HG02763 (cell line): ENCODE data around the gene LGALS16.
"Not testable (repeated sequence)": the region's sequence is repeated elsewhere in the genome, so short reads cannot be mapped to it uniquely, and the experiment has no call there.

Experiments used
- ATAC-seq: cut with Tn5 transposase; IDR thresholded peaks from one replicate; pipeline ENCODE4 v1.9.1; 2021; ENCODE audit warnings: mild to moderate bottlenecking, moderate library complexity; ENCODE audit not compliant: unreplicated experiment

LGALS16 gene

GRCh38 chr19:39655613-39656012, at the start of gene LGALS16:
LGALS16 (plus strand) TSS chr19:39655913; CDS start chr19:39655962, 49 bp downstream.
- ATAC-seq: no peak

- ATAC-seq: no peak
Observed at GRCh38 chr19:39607021-39607420, 48.7 kb upstream of the LGALS16 start.

GRCh38 chr19:39607561-39607960, 48.2 kb upstream of the LGALS16 start:
- no peak for ATAC-seq

DNA sequence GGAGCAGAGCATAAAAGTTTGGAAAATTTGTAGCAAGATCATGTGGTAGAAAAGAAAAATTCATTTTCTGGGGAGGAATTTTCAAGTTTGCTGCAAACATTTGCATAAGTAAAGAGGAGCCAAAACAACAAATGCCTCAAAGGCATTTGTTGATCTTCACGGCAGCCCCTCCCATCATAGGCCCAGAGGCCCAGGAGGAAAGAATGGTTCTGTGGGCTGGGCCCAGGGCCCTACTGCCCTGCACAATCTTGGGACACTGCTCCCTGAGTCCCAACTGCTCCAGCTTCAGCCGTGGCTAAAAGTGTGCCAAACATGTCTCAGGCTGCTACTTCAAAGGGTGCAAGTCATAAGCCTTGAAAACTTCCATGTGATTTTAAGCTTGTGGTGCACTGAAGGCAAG, 42.1 kb upstream of the LGALS16 start:
- no peak for ATAC-seq

- ATAC-seq: no peak
Observed at GRCh38 chr19:39617745-39618144, 38.0 kb upstream of the LGALS16 start.

DNA sequence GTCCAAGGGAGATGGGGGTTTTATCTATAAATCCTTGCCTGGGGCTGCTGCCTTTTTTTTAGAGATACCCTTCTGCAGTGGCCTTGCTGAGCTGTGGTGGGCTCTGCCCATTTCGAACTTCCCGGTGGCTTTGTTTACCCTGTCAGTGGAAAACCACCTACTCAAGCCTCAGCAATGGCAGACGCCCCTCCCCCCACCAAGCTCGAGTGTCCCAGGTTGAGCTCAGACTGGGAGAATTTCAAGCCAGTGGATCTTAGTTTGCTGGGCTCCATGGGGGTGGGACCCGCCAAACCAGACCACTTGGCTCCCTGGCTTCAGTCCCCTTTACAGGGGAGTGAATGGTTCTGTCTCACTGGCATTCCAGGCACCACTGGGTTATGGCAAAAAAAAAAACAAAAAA, 31.8 kb upstream of the LGALS16 start:
- no peak for ATAC-seq

DNA sequence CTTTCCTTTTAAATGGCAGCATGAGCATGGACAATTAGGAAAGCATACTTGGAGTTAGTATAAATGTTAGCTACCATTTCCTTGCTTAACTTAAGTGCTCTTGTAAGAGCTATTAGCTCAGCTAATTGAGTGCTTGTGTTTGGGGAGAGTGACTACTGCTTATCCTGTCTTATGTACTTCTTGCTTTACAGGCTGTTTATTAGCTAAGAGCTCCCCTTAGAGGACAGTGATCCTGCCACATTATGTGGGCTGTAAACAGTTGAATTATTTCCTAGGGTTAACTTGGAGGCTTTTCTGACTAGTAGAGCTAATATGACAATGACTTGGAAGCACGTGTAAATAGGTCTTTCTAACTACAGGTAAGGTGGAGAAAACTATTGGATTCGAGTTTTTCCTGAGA, 28.1 kb upstream of the LGALS16 start:
- not testable (repeated sequence) for ATAC-seq

- ATAC-seq: no peak
Observed at GRCh38 chr19:39631178-39631577, 24.5 kb upstream of the LGALS16 start.

DNA sequence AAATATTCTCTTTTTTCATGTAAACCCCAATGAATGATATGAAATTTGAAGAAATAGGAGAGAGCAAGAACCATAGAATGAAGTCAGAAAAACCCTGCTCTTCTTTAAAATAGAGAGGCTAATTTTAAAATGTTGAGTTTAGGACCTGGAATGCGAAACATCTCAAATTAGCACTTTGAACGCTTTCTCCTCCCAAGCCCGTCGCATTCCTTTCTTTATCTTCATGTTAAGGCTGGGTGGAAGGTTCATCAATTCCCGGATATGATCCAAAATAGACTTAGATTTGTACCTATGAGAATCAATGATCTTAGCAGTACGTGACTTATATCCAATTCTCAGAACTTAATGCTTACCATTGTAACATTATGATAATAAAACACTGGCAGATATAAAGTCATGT, 24.1 kb upstream of the LGALS16 start:
- ATAC-seq: no peak

DNA sequence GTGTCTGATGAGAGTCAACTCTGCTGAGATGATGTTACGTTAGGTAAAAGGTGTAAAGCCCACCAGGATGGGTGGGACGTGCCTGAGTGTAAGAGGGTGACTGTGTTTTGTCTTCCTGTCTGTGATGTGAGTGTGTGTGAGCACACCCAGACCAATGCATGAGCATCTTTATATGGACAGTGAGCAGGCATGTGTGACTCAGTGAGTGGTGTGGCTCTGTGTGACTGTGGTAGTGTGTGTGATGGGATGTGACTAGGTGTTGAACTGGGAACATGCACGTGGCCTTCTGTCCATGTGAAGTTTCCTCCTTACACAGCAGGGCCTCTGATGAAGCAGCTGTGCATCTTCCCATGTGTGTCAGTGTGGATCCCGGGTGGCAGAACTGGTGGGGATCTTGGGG, 17.8 kb upstream of the LGALS16 start:
- no peak for ATAC-seq

DNA sequence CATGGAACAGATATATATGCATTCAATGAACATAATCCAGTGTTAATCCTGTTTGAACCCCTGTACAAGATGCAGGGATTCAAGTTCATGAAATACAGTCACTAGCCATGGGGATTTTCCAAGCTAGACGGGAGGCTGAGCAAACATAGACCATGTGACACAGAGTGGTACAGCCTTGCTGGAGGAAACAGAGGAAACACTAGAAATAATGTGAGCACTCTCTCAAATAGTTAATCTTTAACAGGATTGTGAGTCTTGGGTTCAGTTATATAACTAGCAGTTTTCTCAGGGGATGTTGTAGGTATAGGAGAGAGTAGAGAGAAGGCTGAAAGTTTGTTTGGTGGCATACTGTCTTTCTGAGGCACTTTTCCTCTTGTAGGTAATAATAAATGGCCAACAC, 13.9 kb upstream of the LGALS16 start:
- ATAC-seq: no peak

DNA sequence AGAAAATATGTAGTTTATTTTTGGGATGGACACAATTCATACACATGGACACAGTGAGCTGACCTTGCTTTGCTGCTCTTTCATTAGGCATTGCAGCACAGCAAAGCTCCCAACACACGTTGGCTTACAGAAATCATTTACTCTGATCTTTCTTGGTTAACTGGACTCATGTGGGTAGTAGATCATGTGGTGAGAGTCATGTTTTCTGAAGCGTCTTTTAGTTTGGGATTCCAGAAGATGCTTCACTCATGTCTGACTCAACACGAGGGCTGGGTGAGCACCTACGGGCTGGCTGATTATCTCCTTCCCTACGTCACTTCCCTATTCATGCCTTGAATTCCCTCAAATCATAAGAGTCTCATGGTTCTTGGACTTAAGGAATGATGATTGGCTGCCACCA, 12.1 kb upstream of the LGALS16 start:
- ATAC-seq: no peak

GRCh38 chr19:39645800-39646411, 9.8 kb upstream of the LGALS16 start:
- no peak for ATAC-seq

DNA sequence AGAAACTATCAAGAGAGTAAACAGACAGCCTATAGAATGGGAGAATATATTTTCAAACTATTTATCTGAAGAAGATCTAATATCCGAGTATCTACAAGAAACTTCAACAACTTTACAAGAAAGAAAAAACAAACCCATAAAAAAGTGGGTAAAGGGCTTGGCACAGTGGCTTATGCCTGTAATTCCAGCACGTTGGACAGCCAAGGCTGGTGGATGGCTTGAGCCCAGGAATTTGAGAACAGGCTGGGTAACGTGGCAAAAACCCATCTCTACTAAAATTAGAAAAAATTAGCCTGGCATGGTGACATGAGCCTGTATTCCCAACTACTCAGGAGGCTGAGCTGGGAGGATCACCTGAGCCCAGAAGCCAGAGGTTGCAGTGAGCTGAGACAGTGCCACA, 7.8 kb upstream of the LGALS16 start:
- no peak for ATAC-seq

DNA sequence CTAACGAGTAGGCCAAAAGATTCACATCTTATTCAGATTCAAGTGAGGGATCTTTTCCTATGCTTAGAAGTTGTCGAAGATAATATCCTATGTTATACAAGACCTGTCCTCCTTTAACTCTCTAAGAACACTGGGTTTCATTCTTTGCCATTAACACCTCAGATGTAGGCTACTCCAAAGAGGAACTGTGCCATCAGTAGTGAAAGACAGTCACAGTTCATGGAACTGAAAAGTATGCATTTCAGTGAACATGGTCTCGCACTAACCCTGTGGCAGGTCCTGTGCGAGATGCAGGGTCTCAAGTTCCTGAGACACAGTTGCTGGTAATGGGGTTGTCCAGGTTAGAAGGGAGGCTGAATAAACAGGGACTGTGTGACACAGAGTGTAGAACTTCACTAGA, 4.1 kb downstream of the LGALS16 start:
- no peak for ATAC-seq

- ATAC-seq: no peak
Observed at GRCh38 chr19:39660661-39661060, 4.9 kb downstream of the LGALS16 start.

- no peak for ATAC-seq
Observed at GRCh38 chr19:39661565-39661964, 5.9 kb downstream of the LGALS16 start.

DNA sequence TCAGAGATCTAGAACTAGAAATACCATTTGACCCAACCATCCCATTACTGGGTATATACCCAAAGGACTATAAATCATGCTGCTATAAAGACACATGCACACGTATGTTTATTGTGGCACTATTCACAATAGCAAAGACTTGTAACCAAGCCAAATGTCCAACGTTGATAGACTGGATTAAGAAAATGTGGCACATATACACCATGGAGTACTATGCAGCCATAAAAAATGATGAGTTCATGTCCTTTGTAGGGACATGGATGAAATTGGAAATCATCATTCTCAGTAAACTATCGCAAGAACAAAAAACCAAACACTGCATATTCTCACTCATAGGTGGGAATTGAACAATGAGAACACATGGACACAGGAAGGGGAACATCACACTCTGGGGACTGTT, 14.1 kb downstream of the LGALS16 start:
- not testable (repeated sequence) for ATAC-seq

DNA sequence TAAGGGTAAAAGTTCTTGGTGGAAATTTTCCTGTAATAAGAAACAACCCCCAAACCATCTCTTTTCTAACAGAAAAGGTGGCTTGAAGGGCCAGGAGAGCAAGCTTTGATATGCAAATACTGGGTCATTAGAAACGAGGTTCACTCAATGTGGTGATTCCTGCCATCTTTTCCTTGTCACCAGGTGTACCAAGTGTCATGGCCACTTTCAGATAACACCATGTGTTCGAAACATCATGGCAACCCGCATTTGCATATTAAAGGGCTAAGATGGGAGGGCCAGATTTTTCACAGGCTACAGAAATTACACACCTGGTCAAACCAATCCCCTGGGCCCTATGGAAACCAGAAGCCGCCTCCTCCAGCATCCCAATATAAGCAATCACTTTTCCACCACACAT, 15.3 kb downstream of the LGALS16 start:
- ATAC-seq: no peak

- ATAC-seq: no peak
Observed at GRCh38 chr19:39671739-39672363, 16.1 kb downstream of the LGALS16 start.

GRCh38 chr19:39672473-39672872, 16.8 kb downstream of the LGALS16 start:
- no peak for ATAC-seq

DNA sequence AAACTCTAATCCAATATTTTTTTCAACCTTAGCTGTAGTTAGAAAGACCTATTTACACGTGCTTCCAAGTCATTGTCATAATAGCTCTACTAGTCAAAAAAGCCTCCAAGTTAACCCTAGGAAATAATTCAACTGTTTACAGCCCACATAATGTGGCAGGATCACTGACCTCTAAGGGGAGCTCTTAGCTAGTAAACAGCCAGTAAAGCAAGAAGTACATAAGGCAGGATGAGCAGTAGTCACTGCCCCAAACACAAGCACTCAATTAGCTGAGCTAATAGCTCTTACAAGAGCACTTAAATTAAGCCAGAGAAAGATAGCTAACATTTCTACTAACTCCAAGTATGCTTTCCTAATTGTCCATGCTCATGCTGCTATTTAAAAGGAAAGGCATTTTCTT, 18.1 kb downstream of the LGALS16 start:
- not testable (repeated sequence) for ATAC-seq

DNA sequence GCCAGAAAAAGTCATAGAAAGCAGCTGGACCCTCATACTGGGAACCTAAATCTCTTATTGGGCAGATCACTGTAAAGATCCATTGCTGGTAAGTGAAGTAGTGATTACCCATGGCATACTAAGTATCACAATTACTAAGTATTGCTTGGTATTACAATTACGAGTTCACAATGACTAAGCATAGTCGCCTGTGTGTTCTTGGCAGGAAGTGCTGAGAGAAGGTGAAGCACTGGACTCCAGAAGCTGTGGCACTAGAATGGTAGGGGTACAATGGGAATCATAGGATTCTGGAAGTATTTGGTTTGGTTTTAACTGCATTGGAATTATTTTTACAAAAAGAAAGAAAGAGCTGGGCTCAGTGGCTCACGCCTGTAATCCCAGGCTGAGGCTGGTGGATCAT, 20.3 kb downstream of the LGALS16 start:
- no peak for ATAC-seq
